PC-9 (cell line): ENCODE data around the gene HOXB5.

Experiments
- EZH2 ChIP-seq: fragments of 200-600 bp; sonication (generic); IDR thresholded peaks from 2 replicates; pipeline ENCODE4 v1.8.0; 2017; ENCODE audit warnings: antibody characterized with exemption, low read depth
- TF ChIP-seq, protein P1 (sequence below): fragments of 200-600 bp; sonication (generic); conservative IDR thresholded peaks from 2 replicates; pipeline ENCODE4 v1.6.1; 2017; ENCODE audit warnings: mixed run types, antibody characterized with exemption, mild to moderate bottlenecking, moderate library complexity

DNA sequence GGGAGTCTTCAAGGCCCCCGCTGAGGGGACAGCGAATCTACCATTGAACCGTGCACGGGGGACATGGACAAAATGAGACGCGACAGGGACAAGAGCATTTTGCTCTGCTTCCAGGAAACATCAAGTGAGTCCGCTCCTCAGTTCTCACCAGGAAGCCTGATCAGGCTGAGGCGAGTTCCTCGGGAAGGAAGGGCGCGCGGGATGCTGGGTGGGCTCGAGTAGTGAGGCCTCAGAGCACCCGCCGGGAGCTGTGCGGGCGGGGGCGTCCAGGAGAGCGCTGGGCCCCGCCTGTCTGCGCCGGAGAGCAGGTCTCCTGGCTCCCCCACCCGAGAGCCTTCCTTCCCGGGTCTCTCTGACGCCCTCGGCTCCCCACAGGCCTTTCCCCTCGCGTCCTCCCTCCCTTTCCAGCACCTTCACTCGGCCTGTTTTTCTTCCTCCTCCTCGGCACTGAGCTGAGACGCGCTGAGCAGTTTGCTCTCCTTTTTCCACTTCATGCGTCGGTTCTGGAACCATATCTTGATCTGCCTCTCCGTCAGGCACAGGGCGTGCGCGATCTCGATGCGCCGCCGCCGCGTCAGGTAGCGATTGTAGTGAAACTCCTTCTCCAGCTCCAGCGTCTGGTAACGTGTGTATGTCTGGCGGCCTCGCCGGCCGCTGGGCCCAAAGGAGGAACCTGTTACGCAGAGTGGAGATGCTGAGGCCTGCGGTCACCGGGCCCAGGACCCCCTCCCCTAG is 2.6 kb upstream of the HOXB5 start:
- TF ChIP-seq, protein P1, sequence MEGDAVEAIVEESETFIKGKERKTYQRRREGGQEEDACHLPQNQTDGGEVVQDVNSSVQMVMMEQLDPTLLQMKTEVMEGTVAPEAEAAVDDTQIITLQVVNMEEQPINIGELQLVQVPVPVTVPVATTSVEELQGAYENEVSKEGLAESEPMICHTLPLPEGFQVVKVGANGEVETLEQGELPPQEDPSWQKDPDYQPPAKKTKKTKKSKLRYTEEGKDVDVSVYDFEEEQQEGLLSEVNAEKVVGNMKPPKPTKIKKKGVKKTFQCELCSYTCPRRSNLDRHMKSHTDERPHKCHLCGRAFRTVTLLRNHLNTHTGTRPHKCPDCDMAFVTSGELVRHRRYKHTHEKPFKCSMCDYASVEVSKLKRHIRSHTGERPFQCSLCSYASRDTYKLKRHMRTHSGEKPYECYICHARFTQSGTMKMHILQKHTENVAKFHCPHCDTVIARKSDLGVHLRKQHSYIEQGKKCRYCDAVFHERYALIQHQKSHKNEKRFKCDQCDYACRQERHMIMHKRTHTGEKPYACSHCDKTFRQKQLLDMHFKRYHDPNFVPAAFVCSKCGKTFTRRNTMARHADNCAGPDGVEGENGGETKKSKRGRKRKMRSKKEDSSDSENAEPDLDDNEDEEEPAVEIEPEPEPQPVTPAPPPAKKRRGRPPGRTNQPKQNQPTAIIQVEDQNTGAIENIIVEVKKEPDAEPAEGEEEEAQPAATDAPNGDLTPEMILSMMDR, result no peak
- TF ChIP-seq EZH2, result no peak
